OCI-LY3 (cell line): Measurements from ENCODE around the gene RNF2.

ENCODE experiments used
- H2AFZ ChIP-seq: fragments of 200-600, 300-600 bp; shearing (Covaris generic); 2 replicates; pipeline ENCODE4 v1.6.0; 2014; ENCODE audit warnings: antibody characterized with exemption, low read depth, low read length
- H3K27ac ChIP-seq: fragments of 200-600, 300-600 bp; sonication (generic); 2 replicates; pipeline ENCODE4 v1.5.1; 2014; ENCODE audit warnings: mild to moderate bottlenecking, low read length, moderate library complexity, mixed read lengths
- H3K27me3 ChIP-seq: fragments of 200-600, 300-600 bp; sonication (generic); 2 replicates; pipeline ENCODE4 v1.6.1; 2014; ENCODE audit warnings: low read depth, low read length, mixed read lengths
- H3K36me3 ChIP-seq: fragments of 200-600, 300-600 bp; sonication (generic); replicated peaks from 2 replicates; pipeline ENCODE3; 2014; ENCODE audit warnings: low read depth, low read length, mixed read lengths
- H3K4me1 ChIP-seq: fragments of 300-600, 200-600 bp; sonication (generic); 2 replicates; pipeline ENCODE4 v1.6.1; 2014; ENCODE audit warnings: low read length, mixed read lengths
- H3K4me2 ChIP-seq: fragments of 200-600, 300-600 bp; sonication (generic); 2 replicates; pipeline ENCODE4 v1.6.1; 2014; ENCODE audit warnings: low read length, mixed read lengths
- H3K4me3 ChIP-seq: fragments of 300-600, 200-600 bp; sonication (generic); 2 replicates; pipeline ENCODE4 v1.5.1; 2014; ENCODE audit warnings: antibody characterized with exemption, mild to moderate bottlenecking, low read length, moderate library complexity
- H3K79me2 ChIP-seq: fragments of 300-600, 200-600 bp; shearing (Covaris generic); 2 replicates; pipeline ENCODE4 v1.6.1; 2014; ENCODE audit warnings: mild to moderate bottlenecking, low read length, mixed read lengths
- H3K9ac ChIP-seq: fragments of 300-600, 200-600 bp; shearing (Covaris generic); 2 replicates; pipeline ENCODE4 v1.6.0; 2014; ENCODE audit warnings: mild to moderate bottlenecking, low read length, moderate library complexity
- H3K9me3 ChIP-seq: fragments of 200-600, 300-600 bp; shearing (Covaris generic); 2 replicates; pipeline ENCODE4 v1.6.1; 2014; ENCODE audit warnings: low read length, mixed read lengths; ENCODE audit not compliant: insufficient read depth
- H4K20me1 ChIP-seq: fragments of 200-600, 300-600 bp; sonication (generic); 2 replicates; pipeline ENCODE4 v1.6.1; 2016; ENCODE audit warnings: low read length, mixed read lengths; ENCODE audit not compliant: insufficient read depth
- EZH2phosphoT487 ChIP-seq: fragments of 200-600 bp; shearing (Covaris generic); IDR thresholded peaks from 2 replicates; pipeline ENCODE4 v1.6.1; 2018; ENCODE audit warnings: antibody characterized with exemption, mixed run types, low read depth
- TF ChIP-seq, protein P1 (sequence below): fragments of 200-600, 300-600 bp; sonication (generic); IDR thresholded peaks from 2 replicates; pipeline ENCODE4 v1.5.1; 2014; ENCODE audit warnings: antibody characterized with exemption, low read length, low read depth

The RNF2 gene

GRCh38 chr1:185042737-185043136 is 2.6 kb upstream of the RNF2 start:
- H2AFZ ChIP-seq: no peak overlapping the region
- H3K79me2 ChIP-seq: peaks cover 19% of the 10 kb centered on the region
- peaks cover 15% of the 10 kb centered on the region for H3K4me1 ChIP-seq
- no peak overlapping the region for H3K27ac ChIP-seq
- no peaks in the 10 kb centered on the region for H3K36me3 ChIP-seq
- no peak overlapping the region for H3K4me3 ChIP-seq
- H3K9me3 ChIP-seq: no peaks in the 10 kb centered on the region
- TF ChIP-seq EZH2phosphoT487: no peak
- TF ChIP-seq, protein P1, sequence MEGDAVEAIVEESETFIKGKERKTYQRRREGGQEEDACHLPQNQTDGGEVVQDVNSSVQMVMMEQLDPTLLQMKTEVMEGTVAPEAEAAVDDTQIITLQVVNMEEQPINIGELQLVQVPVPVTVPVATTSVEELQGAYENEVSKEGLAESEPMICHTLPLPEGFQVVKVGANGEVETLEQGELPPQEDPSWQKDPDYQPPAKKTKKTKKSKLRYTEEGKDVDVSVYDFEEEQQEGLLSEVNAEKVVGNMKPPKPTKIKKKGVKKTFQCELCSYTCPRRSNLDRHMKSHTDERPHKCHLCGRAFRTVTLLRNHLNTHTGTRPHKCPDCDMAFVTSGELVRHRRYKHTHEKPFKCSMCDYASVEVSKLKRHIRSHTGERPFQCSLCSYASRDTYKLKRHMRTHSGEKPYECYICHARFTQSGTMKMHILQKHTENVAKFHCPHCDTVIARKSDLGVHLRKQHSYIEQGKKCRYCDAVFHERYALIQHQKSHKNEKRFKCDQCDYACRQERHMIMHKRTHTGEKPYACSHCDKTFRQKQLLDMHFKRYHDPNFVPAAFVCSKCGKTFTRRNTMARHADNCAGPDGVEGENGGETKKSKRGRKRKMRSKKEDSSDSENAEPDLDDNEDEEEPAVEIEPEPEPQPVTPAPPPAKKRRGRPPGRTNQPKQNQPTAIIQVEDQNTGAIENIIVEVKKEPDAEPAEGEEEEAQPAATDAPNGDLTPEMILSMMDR: no peak
- H4K20me1 ChIP-seq: peaks cover 15% of the 10 kb centered on the region
- no peak overlapping the region for H3K9ac ChIP-seq
- no peak overlapping the region for H3K4me2 ChIP-seq
- H3K27me3 ChIP-seq: peaks cover 6% of the 10 kb centered on the region; the same call in 1 of the 2 replicates

DNA sequence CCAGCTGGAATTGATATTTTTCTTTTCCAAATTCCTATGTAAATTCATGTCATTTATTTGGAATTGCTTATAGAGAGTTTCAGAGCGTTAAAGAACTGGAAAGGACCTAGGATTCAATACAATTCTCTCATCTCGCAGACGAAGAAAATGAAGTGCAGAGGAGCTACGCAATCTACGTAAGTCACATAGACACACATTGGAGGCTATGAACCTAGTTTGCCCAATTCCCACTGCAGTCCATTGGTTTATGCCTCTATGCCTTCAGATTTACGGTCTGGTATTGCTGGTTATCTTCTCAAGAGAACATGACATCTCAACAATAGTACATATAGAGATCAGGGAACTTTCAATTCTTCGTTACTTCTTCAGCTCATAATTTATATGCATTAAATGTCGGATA is 971 bp upstream of the RNF2 start:
- Histone ChIP-seq H3K36me3 (no peaks in the 10 kb centered on the region), H3K27me3 (peaks cover 6% of the 10 kb centered on the region; the same call in 1 of the 2 replicates), H3K4me2 (peak overlapping the region; percentile 96), H3K9ac (no peak overlapping the region), H3K4me3 (no peak overlapping the region; the same call in 1 of the 2 replicates), H3K27ac (no peak overlapping the region), H2AFZ (peak overlapping the region; percentile 90), H3K79me2 (peaks cover 35% of the 10 kb centered on the region), H3K9me3 (no peaks in the 10 kb centered on the region), H4K20me1 (peaks cover 27% of the 10 kb centered on the region), H3K4me1 (peaks cover 19% of the 10 kb centered on the region)
- TF ChIP-seq, protein P1: no peak
- no peak for TF ChIP-seq EZH2phosphoT487

DNA sequence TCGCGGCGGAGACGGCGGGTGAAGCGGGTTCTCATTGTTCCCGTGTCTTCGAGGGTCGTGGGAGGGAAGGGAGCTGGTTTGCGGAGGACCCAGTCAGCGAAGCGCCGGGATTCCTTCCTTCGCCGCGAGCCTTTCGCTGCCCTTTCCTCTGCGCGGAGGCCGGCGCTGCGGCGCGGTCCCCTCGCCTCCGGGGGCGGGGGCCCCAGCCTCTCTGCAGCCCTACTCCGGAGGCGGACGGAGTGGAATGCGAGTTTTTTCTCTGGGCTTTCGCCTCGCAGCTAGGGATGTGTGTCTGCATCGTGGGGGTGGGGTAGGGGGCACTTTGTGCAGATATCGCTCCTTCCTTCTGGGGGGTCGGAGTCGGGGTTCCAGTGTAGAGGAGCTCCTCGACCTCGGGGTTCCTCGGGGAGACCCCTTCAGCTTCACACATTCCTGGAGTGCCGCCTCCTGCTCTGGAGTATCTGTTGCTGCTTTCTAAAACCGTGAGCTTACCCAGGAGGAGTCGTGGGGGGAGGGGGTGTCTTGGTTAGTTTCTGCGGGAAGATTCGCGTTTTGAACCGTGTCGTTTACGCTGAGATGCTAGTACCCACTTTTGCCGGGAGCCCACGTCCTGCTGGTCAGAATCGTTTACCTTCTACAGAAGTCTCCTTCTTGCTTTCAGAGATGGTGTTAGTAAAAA is 595 bp downstream of the RNF2 start:
- Histone ChIP-seq H3K4me1 (peaks cover 19% of the 10 kb centered on the region), H3K4me3 (peak overlapping the region; percentile 92), H3K27me3 (peaks cover 6% of the 10 kb centered on the region; the same call in 1 of the 2 replicates), H3K36me3 (no peaks in the 10 kb centered on the region), H3K9me3 (no peaks in the 10 kb centered on the region), H3K27ac (peak overlapping the region; percentile 12; the same call in 1 of the 2 replicates), H3K4me2 (peak overlapping the region; percentile 96), H4K20me1 (peaks cover 41% of the 10 kb centered on the region), H3K9ac (peak overlapping the region; percentile 88), H3K79me2 (peaks cover 51% of the 10 kb centered on the region), H2AFZ (peak overlapping the region; percentile 64; the same call in 1 of the 2 replicates)
- no peak for TF ChIP-seq EZH2phosphoT487
- TF ChIP-seq, protein P1: no peak

DNA sequence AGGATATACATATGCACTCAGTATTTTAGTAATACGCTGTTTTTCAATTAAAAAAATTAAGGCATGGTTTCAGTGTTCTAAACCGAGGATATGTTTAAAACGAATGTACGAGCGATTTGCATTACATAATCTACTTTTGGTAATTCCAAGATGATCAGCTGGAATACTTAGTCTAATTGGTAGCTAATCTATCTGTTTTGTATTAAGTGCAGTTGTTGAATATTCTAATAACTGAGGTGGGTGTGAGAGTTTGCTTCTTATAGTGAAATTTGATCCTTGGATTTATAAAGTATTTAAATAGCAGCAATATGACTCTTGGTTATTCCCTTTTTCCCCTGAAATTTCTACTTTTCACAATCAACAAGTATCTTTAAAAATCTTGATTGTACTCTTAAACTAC is 1.3 kb downstream of the RNF2 start:
- peaks cover 57% of the 10 kb centered on the region for H3K79me2 ChIP-seq
- H3K27ac ChIP-seq: no peak overlapping the region
- no peaks in the 10 kb centered on the region for H3K9me3 ChIP-seq
- H3K4me3 ChIP-seq: peak overlapping the region; percentile 92
- H2AFZ ChIP-seq: no peak overlapping the region
- H3K4me1 ChIP-seq: peaks cover 19% of the 10 kb centered on the region
- peak overlapping the region; percentile 96 for H3K4me2 ChIP-seq
- no peak for TF ChIP-seq EZH2phosphoT487
- TF ChIP-seq, protein P1: no peak
- peak overlapping the region; percentile 88 for H3K9ac ChIP-seq
- H3K27me3 ChIP-seq: peaks cover 6% of the 10 kb centered on the region; the same call in 1 of the 2 replicates
- H3K36me3 ChIP-seq: no peaks in the 10 kb centered on the region
- peaks cover 46% of the 10 kb centered on the region for H4K20me1 ChIP-seq
